Sigmoid colon (tissue), 4 donors: Measurements from ENCODE around the gene SYT17.

Experiments
- CTCF ChIP-seq, 4 experiments: fragments of 450-650 bp in 3 of 4; fragments of 200-600 bp in 1 of 4; IDR thresholded peaks; one replicate each; pipeline ENCODE4 v1.5.1; 2016 to 2019; ENCODE audit warnings: antibody characterized with exemption in 4 of 4, mild to moderate bottlenecking in 3 of 4, moderate library complexity in 2 of 4
- EP300 ChIP-seq, 4 donors: sonication (generic); formaldehyde crosslinking; IDR thresholded peaks; one replicate each; pipeline ENCODE4 v1.6.1; 2017; ENCODE audit warnings: antibody characterized with exemption in 4 of 4

- TF ChIP-seq EP300 (IDR thresholded peaks at IDR 0.05) (no peak), CTCF (IDR thresholded peaks at IDR 0.05) (no peak)
Observed at GRCh38 chr16:19127674-19128131, 40.3 kb upstream of the SYT17 start.
